Measurements from ENCODE around the gene SYT2.
"Not testable (repeated sequence)": the region's sequence is repeated elsewhere in the genome, so short reads cannot be mapped to it uniquely, and the experiment has no call there.

Gene SYT2

GRCh38 chr1:202563818-202564217 lies 146.4 kb downstream of the SYT2 start:
- H3K4me3 ChIP-seq (replicated peaks; ENCODE audit: low read depth, low read length), result no peak overlapping the region
- no peak for DNase-seq (ENCODE audit: extremely low read depth, low read depth)
- TF ChIP-seq CTCF (IDR thresholded peaks at IDR 0.05; ENCODE audit: low read depth, low read length, missing control alignments), result no peak

GRCh38 chr1:202562444-202563060 lies 147.7 kb downstream of the SYT2 start:
- no peak for DNase-seq (ENCODE audit: extremely low read depth, low read depth)
- no peak for TF ChIP-seq CTCF (IDR thresholded peaks at IDR 0.05; ENCODE audit: low read depth, low read length, missing control alignments)
- H3K4me3 ChIP-seq (replicated peaks; ENCODE audit: low read depth, low read length), result no peak overlapping the region

- DNase-seq (ENCODE audit: extremely low read depth, low read depth), result no peak
- no peak overlapping the region for H3K4me3 ChIP-seq (replicated peaks; ENCODE audit: low read depth, low read length)
- TF ChIP-seq CTCF (IDR thresholded peaks at IDR 0.05; ENCODE audit: low read depth, low read length, missing control alignments), result no peak
These were observed 148.4 kb downstream of the SYT2 start for GRCh38 chr1:202561726-202562443.

- TF ChIP-seq CTCF (IDR thresholded peaks at IDR 0.05; ENCODE audit: low read depth, low read length, missing control alignments), result no peak
- no peak for DNase-seq (ENCODE audit: extremely low read depth, low read depth)
- H3K4me3 ChIP-seq (replicated peaks; ENCODE audit: low read depth, low read length), result no peak overlapping the region
These were observed 149.0 kb downstream of the SYT2 start for GRCh38 chr1:202561240-202561639.

- not testable (repeated sequence) for DNase-seq (ENCODE audit: extremely low read depth, low read depth); H3K4me3 ChIP-seq (replicated peaks; ENCODE audit: low read depth, low read length)
These were observed 152.6 kb downstream of the SYT2 start for GRCh38 chr1:202557662-202558061.

- DNase-seq (ENCODE audit: extremely low read depth, low read depth); H3K4me3 ChIP-seq (replicated peaks; ENCODE audit: low read depth, low read length): not testable (repeated sequence)
These were observed 154.2 kb downstream of the SYT2 start for GRCh38 chr1:202556037-202556436.

- not testable (repeated sequence) for DNase-seq (ENCODE audit: extremely low read depth, low read depth); H3K4me3 ChIP-seq (replicated peaks; ENCODE audit: low read depth, low read length)
These were observed 155.6 kb downstream of the SYT2 start for GRCh38 chr1:202554619-202555018.

GRCh38 chr1:202553560-202554038 lies 156.7 kb downstream of the SYT2 start:
- H3K4me3 ChIP-seq (replicated peaks; ENCODE audit: low read depth, low read length), result no peak overlapping the region
- DNase-seq (ENCODE audit: extremely low read depth, low read depth), result no peak
- TF ChIP-seq CTCF (IDR thresholded peaks at IDR 0.05; ENCODE audit: low read depth, low read length, missing control alignments), result no peak

GRCh38 chr1:202553078-202553477 lies 157.2 kb downstream of the SYT2 start:
- H3K4me3 ChIP-seq (replicated peaks; ENCODE audit: low read depth, low read length); DNase-seq (ENCODE audit: extremely low read depth, low read depth): not testable (repeated sequence)

- DNase-seq (ENCODE audit: extremely low read depth, low read depth); H3K4me3 ChIP-seq (replicated peaks; ENCODE audit: low read depth, low read length): not testable (repeated sequence)
These were observed 157.6 kb downstream of the SYT2 start for GRCh38 chr1:202552615-202553014.

Data from HFF-Myc (cell line).